Measurements from ENCODE around the gene CFAP46. TPM values are rescaled to one million over a fixed set of nuclear protein-coding genes. Genes with fewer than 3 reads are reported as not detected.
"Not testable (repeated sequence)": the region's sequence is repeated elsewhere in the genome, so short reads cannot be mapped to it uniquely, and the experiment has no call there.

Gene CFAP46
- total and polyA plus RNA-seq, 2 experiments from 2014 or later: 3.1 to 5.4 TPM

DNA sequence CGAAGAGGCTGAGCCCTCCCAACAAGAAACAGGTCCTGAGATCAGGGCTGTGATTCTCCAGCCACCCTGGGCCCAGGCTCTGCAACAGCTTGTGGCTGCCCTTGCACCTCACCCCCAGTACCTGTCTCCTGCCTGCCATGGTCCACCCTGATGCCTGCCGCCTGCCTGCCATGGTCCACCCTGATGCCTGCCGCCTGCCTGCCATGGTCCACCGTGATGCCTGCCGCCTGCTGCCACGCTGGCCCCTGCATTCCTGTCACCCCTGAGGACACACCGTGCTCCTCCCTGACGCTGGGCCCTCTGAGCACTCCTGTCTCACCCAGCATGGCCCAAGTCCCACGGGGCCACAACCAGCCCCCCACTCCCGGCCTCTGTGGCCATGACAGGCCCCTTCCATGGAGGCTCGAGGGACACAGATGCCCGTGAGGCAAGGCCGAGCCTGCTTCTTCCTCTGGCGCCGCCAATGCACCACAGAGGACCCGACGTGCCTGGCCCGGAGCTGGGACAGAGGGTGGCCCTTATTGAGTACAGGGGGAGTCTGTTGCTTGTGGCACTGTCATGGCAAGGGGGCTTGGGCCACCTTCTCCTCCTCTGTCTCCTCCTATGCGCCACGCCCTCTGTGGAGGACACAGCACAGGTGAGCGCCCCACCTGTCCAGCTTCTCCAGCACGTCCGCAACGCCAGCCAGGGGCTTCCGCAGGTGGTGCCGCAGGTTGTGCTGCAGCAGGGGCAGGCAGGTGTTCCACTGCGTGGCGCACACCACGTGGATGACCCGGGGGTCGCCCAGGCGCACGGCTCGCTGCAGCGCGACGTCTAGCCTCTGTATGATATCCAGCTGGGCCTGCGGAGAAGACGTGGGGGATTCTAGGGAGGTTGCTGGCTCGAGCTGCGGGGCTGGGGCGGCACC, 18.1 kb downstream of the CFAP46 start (continued):
- TF ChIP-seq, protein P1, sequence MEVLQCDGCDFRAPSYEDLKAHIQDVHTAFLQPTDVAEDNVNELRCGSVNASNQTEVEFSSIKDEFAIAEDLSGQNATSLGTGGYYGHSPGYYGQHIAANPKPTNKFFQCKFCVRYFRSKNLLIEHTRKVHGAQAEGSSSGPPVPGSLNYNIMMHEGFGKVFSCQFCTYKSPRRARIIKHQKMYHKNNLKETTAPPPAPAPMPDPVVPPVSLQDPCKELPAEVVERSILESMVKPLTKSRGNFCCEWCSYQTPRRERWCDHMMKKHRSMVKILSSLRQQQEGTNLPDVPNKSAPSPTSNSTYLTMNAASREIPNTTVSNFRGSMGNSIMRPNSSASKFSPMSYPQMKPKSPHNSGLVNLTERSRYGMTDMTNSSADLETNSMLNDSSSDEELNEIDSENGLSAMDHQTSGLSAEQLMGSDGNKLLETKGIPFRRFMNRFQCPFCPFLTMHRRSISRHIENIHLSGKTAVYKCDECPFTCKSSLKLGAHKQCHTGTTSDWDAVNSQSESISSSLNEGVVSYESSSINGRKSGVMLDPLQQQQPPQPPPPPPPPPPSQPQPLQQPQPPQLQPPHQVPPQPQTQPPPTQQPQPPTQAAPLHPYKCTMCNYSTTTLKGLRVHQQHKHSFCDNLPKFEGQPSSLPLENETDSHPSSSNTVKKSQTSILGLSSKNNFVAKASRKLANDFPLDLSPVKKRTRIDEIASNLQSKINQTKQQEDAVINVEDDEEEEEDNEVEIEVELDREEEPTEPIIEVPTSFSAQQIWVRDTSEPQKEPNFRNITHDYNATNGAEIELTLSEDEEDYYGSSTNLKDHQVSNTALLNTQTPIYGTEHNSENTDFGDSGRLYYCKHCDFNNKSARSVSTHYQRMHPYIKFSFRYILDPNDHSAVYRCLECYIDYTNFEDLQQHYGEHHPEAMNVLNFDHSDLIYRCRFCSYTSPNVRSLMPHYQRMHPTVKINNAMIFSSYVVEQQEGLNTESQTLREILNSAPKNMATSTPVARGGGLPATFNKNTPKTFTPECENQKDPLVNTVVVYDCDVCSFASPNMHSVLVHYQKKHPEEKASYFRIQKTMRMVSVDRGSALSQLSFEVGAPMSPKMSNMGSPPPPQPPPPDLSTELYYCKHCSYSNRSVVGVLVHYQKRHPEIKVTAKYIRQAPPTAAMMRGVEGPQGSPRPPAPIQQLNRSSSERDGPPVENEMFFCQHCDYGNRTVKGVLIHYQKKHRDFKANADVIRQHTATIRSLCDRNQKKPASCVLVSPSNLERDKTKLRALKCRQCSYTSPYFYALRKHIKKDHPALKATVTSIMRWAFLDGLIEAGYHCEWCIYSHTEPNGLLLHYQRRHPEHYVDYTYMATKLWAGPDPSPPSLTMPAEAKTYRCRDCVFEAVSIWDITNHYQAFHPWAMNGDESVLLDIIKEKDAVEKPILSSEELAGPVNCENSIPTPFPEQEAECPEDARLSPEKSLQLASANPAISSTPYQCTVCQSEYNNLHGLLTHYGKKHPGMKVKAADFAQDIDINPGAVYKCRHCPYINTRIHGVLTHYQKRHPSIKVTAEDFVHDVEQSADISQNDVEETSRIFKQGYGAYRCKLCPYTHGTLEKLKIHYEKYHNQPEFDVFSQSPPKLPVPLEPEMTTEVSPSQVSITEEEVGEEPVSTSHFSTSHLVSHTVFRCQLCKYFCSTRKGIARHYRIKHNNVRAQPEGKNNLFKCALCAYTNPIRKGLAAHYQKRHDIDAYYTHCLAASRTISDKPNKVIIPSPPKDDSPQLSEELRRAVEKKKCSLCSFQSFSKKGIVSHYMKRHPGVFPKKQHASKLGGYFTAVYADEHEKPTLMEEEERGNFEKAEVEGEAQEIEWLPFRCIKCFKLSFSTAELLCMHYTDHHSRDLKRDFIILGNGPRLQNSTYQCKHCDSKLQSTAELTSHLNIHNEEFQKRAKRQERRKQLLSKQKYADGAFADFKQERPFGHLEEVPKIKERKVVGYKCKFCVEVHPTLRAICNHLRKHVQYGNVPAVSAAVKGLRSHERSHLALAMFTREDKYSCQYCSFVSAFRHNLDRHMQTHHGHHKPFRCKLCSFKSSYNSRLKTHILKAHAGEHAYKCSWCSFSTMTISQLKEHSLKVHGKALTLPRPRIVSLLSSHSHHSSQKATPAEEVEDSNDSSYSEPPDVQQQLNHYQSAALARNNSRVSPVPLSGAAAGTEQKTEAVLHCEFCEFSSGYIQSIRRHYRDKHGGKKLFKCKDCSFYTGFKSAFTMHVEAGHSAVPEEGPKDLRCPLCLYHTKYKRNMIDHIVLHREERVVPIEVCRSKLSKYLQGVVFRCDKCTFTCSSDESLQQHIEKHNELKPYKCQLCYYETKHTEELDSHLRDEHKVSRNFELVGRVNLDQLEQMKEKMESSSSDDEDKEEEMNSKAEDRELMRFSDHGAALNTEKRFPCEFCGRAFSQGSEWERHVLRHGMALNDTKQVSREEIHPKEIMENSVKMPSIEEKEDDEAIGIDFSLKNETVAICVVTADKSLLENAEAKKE (CRISPR knock-in tag; IDR thresholded peaks at IDR 0.05): no peak
- no peak for TF ChIP-seq POLR2AphosphoS5 (IDR thresholded peaks at IDR 0.05; ENCODE audit: low read depth)
- TF ChIP-seq ZNF331 (CRISPR knock-in tag; IDR thresholded peaks at IDR 0.05; ENCODE audit: low read depth): no peak
- no peak for TF ChIP-seq NANOG (IDR thresholded peaks at IDR 0.05; ENCODE audit: borderline replicate concordance)
- no peak for TF ChIP-seq ZNF114 (CRISPR knock-in tag; IDR thresholded peaks at IDR 0.05)
- TF ChIP-seq ETS1 (IDR thresholded peaks at IDR 0.05): no peak
- no peak for TF ChIP-seq JUNB (IDR thresholded peaks at IDR 0.05; ENCODE audit: unreplicated experiment)
- TF ChIP-seq STAT1 (IDR thresholded peaks at IDR 0.05; ENCODE audit: unreplicated experiment): no peak
- no peak for TF ChIP-seq EZH2phosphoT487 (IDR thresholded peaks at IDR 0.05; ENCODE audit: unreplicated experiment)
- TF ChIP-seq EZH2 (IDR thresholded peaks at IDR 0.05; ENCODE audit: low read depth, unreplicated experiment): no peak

GRCh38 chr10:132923384-132923783, 19.0 kb downstream of the CFAP46 start:
- not testable (repeated sequence) for H3K79me2 ChIP-seq (replicated peaks; ENCODE audit: insufficient read depth); H3K27me3 ChIP-seq (ENCODE audit: insufficient read depth); H3K4me3 ChIP-seq; H3K4me1 ChIP-seq (ENCODE audit: insufficient read depth); H3K9me2 ChIP-seq (ENCODE audit: insufficient read depth); H3F3A ChIP-seq (replicated peaks; ENCODE audit: low read depth); H3K4me2 ChIP-seq; H3K36me3 Mint-ChIP-seq (ENCODE audit: low read depth); H3K36me3 ChIP-seq (ENCODE audit: insufficient read depth); H3K4me3 Mint-ChIP-seq; H3K27ac ChIP-seq (ENCODE audit: low read depth); H3K9me3 Mint-ChIP-seq; DNase-seq (ENCODE audit: low spot score); H4K20me1 ChIP-seq (replicated peaks; ENCODE audit: insufficient read depth); H3K27ac Mint-ChIP-seq; H3K27me3 Mint-ChIP-seq (ENCODE audit: insufficient read depth, low read depth, poor library complexity); H2AFZ ChIP-seq; H3K4me1 Mint-ChIP-seq; ATAC-seq
